ENCODE data around the gene TNNI3K. TPM values are rescaled to one million over a fixed set of nuclear protein-coding genes. Genes with fewer than 3 reads are reported as not detected.

Gene TNNI3K
- total RNA-seq, 1 experiment from 2014 or later = not detected

GRCh38 chr1:74286414-74286813 lies 51.2 kb downstream of the TNNI3K start:
- Histone ChIP-seq H3K9me3 (ENCODE audit: low read length) (no peaks in the 10 kb centered on the region), H3K36me3 (ENCODE audit: low read depth, low read length) (no peaks in the 10 kb centered on the region), H2AFZ (ENCODE audit: low read length) (no peak overlapping the region), H3K27me3 (ENCODE audit: low read length) (0 out of 2 replicates have a peak, but pooled peaks cover 5% of the 10 kb centered on the region), H3K9me2 (replicated peaks; ENCODE audit: low read length) (no peaks in the 10 kb centered on the region), H3F3A (ENCODE audit: low read length, unreplicated experiment) (no peaks in the 10 kb centered on the region), H3K4me1 (ENCODE audit: insufficient read depth, low read length) (no peaks in the 10 kb centered on the region), H3K4me3 (ENCODE audit: low read length) (no peak overlapping the region), H3K79me2 (ENCODE audit: low read length) (no peaks in the 10 kb centered on the region), H3K9ac (ENCODE audit: low read length) (no peak overlapping the region), H3K4me2 (ENCODE audit: low read length) (no peak overlapping the region), H3K27ac (ENCODE audit: low read length) (no peak overlapping the region), H4K20me1 (ENCODE audit: low read length) (no peaks in the 10 kb centered on the region)
- ChIA-PET CTCF (no interaction called here), POLR2A (ENCODE audit: unreplicated experiment) (no interaction called here)
- DNase-seq = no peak
- TF ChIP-seq CTCF (conservative IDR thresholded peaks at IDR 0.05; ENCODE audit: low read depth, low read length) (no peak), EZH2 (IDR thresholded peaks at IDR 0.05; ENCODE audit: low read length, unreplicated experiment) (no peak), EZH2phosphoT487 (IDR thresholded peaks at IDR 0.05; ENCODE audit: borderline replicate concordance, low read length) (no peak)
- intact Hi-C loops (cut with micrococcal nuclease) = no loop called here
- no peak for ATAC-seq
- no TSS peak for BruUV-seq (replicated peaks)

- intact Hi-C loops (cut with micrococcal nuclease) = no loop called here
- Histone ChIP-seq H3K27ac (ENCODE audit: low read length) (no peak overlapping the region), H3F3A (ENCODE audit: low read length, unreplicated experiment) (no peaks in the 10 kb centered on the region), H3K79me2 (ENCODE audit: low read length) (no peaks in the 10 kb centered on the region), H2AFZ (ENCODE audit: low read length) (no peak overlapping the region), H3K9me3 (ENCODE audit: low read length) (no peaks in the 10 kb centered on the region), H4K20me1 (ENCODE audit: low read length) (no peaks in the 10 kb centered on the region), H3K27me3 (ENCODE audit: low read length) (peaks cover 29% of the 10 kb centered on the region), H3K4me2 (ENCODE audit: low read length) (no peak overlapping the region), H3K4me3 (ENCODE audit: low read length) (no peak overlapping the region), H3K9ac (ENCODE audit: low read length) (no peak overlapping the region), H3K9me2 (replicated peaks; ENCODE audit: low read length) (no peaks in the 10 kb centered on the region), H3K36me3 (ENCODE audit: low read depth, low read length) (no peaks in the 10 kb centered on the region), H3K4me1 (ENCODE audit: insufficient read depth, low read length) (no peaks in the 10 kb centered on the region)
- no TSS peak for BruUV-seq (replicated peaks)
- ChIA-PET CTCF (no interaction called here), POLR2A (ENCODE audit: unreplicated experiment) (no interaction called here)
- DNase-seq = no peak
- no peak for ATAC-seq
- TF ChIP-seq CTCF (conservative IDR thresholded peaks at IDR 0.05; ENCODE audit: low read depth, low read length) (no peak), EZH2 (IDR thresholded peaks at IDR 0.05; ENCODE audit: low read length, unreplicated experiment) (no peak), EZH2phosphoT487 (IDR thresholded peaks at IDR 0.05; ENCODE audit: borderline replicate concordance, low read length) (no peak)
These were observed 79.3 kb downstream of the TNNI3K start for GRCh38 chr1:74314438-74314837.

GRCh38 chr1:74316302-74316701 lies 81.1 kb downstream of the TNNI3K start:
- H2AFZ ChIP-seq (ENCODE audit: low read length) = no peak overlapping the region
- H3F3A ChIP-seq (ENCODE audit: low read length, unreplicated experiment) = no peaks in the 10 kb centered on the region
- no peaks in the 10 kb centered on the region for H4K20me1 ChIP-seq (ENCODE audit: low read length)
- no peak overlapping the region for H3K27ac ChIP-seq (ENCODE audit: low read length)
- H3K9ac ChIP-seq (ENCODE audit: low read length) = no peak overlapping the region
- no peaks in the 10 kb centered on the region for H3K9me3 ChIP-seq (ENCODE audit: low read length)
- ATAC-seq (no peak), DNase-seq (no peak)
- no TSS peak for BruUV-seq (replicated peaks)
- TF ChIP-seq CTCF (conservative IDR thresholded peaks at IDR 0.05; ENCODE audit: low read depth, low read length) (no peak), EZH2 (IDR thresholded peaks at IDR 0.05; ENCODE audit: low read length, unreplicated experiment) (no peak), EZH2phosphoT487 (IDR thresholded peaks at IDR 0.05; ENCODE audit: borderline replicate concordance, low read length) (no peak)
- no peaks in the 10 kb centered on the region for H3K79me2 ChIP-seq (ENCODE audit: low read length)
- intact Hi-C loops (cut with micrococcal nuclease) = no loop called here
- H3K4me2 ChIP-seq (ENCODE audit: low read length) = no peak overlapping the region
- no peaks in the 10 kb centered on the region for H3K36me3 ChIP-seq (ENCODE audit: low read depth, low read length)
- H3K4me1 ChIP-seq (ENCODE audit: insufficient read depth, low read length) = no peaks in the 10 kb centered on the region
- no peak overlapping the region for H3K4me3 ChIP-seq (ENCODE audit: low read length)
- H3K9me2 ChIP-seq (replicated peaks; ENCODE audit: low read length) = no peaks in the 10 kb centered on the region
- ChIA-PET POLR2A (ENCODE audit: unreplicated experiment) (interaction anchor here (0.6 kb wide), 1 partner anchor 48 kb away, joined by 3 read pairs; no protein-coding TSS in a partner anchor), CTCF (no interaction called here)
- peaks cover 44% of the 10 kb centered on the region for H3K27me3 ChIP-seq (ENCODE audit: low read length)
